OCI-LY3 (cell line): ENCODE data around the gene SLC35F3.
A peak's percentile ranks its signal among the peaks of the same experiment; 100 is the strongest.

Source experiments
- H2AFZ ChIP-seq: fragments of 200-600, 300-600 bp; shearing (Covaris generic); 2 replicates; pipeline ENCODE4 v1.6.0; 2014; ENCODE audit warnings: antibody characterized with exemption, low read depth, low read length
- H3K27ac ChIP-seq: fragments of 200-600, 300-600 bp; sonication (generic); 2 replicates; pipeline ENCODE4 v1.5.1; 2014; ENCODE audit warnings: mild to moderate bottlenecking, low read length, moderate library complexity, mixed read lengths
- H3K27me3 ChIP-seq: fragments of 200-600, 300-600 bp; sonication (generic); 2 replicates; pipeline ENCODE4 v1.6.1; 2014; ENCODE audit warnings: low read depth, low read length, mixed read lengths
- H3K36me3 ChIP-seq: fragments of 200-600, 300-600 bp; sonication (generic); replicated peaks from 2 replicates; pipeline ENCODE3; 2014; ENCODE audit warnings: low read depth, low read length, mixed read lengths
- H3K4me1 ChIP-seq: fragments of 300-600, 200-600 bp; sonication (generic); 2 replicates; pipeline ENCODE4 v1.6.1; 2014; ENCODE audit warnings: low read length, mixed read lengths
- H3K4me2 ChIP-seq: fragments of 200-600, 300-600 bp; sonication (generic); 2 replicates; pipeline ENCODE4 v1.6.1; 2014; ENCODE audit warnings: low read length, mixed read lengths
- H3K4me3 ChIP-seq: fragments of 300-600, 200-600 bp; sonication (generic); 2 replicates; pipeline ENCODE4 v1.5.1; 2014; ENCODE audit warnings: antibody characterized with exemption, mild to moderate bottlenecking, low read length, moderate library complexity
- H3K79me2 ChIP-seq: fragments of 300-600, 200-600 bp; shearing (Covaris generic); 2 replicates; pipeline ENCODE4 v1.6.1; 2014; ENCODE audit warnings: mild to moderate bottlenecking, low read length, mixed read lengths
- H3K9ac ChIP-seq: fragments of 300-600, 200-600 bp; shearing (Covaris generic); 2 replicates; pipeline ENCODE4 v1.6.0; 2014; ENCODE audit warnings: mild to moderate bottlenecking, low read length, moderate library complexity
- H3K9me3 ChIP-seq: fragments of 200-600, 300-600 bp; shearing (Covaris generic); 2 replicates; pipeline ENCODE4 v1.6.1; 2014; ENCODE audit warnings: low read length, mixed read lengths; ENCODE audit not compliant: insufficient read depth
- H4K20me1 ChIP-seq: fragments of 200-600, 300-600 bp; sonication (generic); 2 replicates; pipeline ENCODE4 v1.6.1; 2016; ENCODE audit warnings: low read length, mixed read lengths; ENCODE audit not compliant: insufficient read depth
- EZH2phosphoT487 ChIP-seq: fragments of 200-600 bp; shearing (Covaris generic); IDR thresholded peaks from 2 replicates; pipeline ENCODE4 v1.6.1; 2018; ENCODE audit warnings: antibody characterized with exemption, mixed run types, low read depth
- TF ChIP-seq, protein P1 (sequence below): fragments of 200-600, 300-600 bp; sonication (generic); IDR thresholded peaks from 2 replicates; pipeline ENCODE4 v1.5.1; 2014; ENCODE audit warnings: antibody characterized with exemption, low read length, low read depth

The SLC35F3 gene

DNA sequence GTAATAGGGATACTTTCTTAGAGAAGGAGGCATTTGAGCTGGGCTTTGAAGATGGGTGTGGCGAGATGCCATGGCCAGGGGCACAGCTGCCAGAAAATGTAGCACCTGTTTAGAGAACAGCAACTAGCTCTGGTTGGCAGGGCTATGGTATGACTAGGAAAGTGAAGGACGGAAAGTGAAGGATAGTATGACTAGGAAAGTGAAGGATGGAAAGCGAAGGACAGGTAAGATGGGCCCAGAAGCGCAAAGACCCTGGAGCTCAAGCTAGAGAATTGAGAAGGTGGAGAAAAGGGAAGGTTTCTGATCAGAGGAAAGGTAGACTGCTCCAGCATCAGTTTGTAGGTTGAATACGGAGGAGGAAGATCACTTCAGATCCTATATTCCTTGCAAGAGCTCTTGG, 205.4 kb downstream of the SLC35F3 start:
- no peaks in the 10 kb centered on the region for H3K79me2 ChIP-seq
- no peaks in the 10 kb centered on the region for H4K20me1 ChIP-seq
- no peak overlapping the region for H3K4me2 ChIP-seq
- H3K27me3 ChIP-seq = peaks cover 31% of the 10 kb centered on the region
- no peak overlapping the region for H3K9ac ChIP-seq
- H3K36me3 ChIP-seq = no peaks in the 10 kb centered on the region
- H2AFZ ChIP-seq = no peak overlapping the region
- peaks cover 2% of the 10 kb centered on the region for H3K4me1 ChIP-seq
- no peak overlapping the region for H3K4me3 ChIP-seq
- H3K9me3 ChIP-seq = no peaks in the 10 kb centered on the region
- no peak overlapping the region for H3K27ac ChIP-seq
- TF ChIP-seq, protein P1, sequence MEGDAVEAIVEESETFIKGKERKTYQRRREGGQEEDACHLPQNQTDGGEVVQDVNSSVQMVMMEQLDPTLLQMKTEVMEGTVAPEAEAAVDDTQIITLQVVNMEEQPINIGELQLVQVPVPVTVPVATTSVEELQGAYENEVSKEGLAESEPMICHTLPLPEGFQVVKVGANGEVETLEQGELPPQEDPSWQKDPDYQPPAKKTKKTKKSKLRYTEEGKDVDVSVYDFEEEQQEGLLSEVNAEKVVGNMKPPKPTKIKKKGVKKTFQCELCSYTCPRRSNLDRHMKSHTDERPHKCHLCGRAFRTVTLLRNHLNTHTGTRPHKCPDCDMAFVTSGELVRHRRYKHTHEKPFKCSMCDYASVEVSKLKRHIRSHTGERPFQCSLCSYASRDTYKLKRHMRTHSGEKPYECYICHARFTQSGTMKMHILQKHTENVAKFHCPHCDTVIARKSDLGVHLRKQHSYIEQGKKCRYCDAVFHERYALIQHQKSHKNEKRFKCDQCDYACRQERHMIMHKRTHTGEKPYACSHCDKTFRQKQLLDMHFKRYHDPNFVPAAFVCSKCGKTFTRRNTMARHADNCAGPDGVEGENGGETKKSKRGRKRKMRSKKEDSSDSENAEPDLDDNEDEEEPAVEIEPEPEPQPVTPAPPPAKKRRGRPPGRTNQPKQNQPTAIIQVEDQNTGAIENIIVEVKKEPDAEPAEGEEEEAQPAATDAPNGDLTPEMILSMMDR = no peak
- TF ChIP-seq EZH2phosphoT487 = no peak

DNA sequence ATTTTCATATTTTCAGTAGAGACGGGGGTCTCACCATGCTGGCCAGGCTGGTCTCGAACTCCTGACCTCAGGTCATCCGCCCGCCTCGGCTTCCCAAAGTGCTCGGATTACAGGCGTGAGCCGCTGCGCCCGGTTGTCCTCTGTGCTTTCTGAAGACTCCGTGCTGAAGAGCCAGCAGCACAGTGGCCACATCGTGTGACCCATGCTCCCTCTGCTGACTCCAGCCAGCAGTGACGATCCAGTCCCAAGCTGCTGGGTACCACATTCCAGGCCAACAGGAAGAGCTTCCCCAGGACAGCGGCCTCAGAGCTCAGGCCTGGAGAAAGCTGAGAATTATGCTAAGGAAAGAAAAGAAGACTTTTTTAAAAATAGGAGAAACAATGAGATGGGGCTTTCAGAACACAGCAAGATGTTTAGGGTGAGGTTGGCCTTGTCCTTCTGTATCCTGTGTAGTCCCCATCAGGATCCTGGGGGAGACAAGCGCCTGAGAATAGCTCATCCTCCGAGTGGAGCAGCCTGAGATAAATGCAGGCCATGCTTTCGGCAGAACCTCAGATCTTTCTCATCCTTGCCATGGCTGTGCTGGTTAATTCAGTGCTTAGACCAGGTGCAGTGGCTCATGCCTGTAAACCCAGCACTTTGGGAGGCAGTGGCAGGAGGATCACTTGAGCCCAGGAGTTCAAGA, 207.1 kb downstream of the SLC35F3 start:
- Histone ChIP-seq H3K9ac (no peak overlapping the region), H3K36me3 (no peaks in the 10 kb centered on the region), H3K4me3 (no peak overlapping the region), H3K79me2 (no peaks in the 10 kb centered on the region), H3K27me3 (peaks cover 41% of the 10 kb centered on the region), H3K27ac (no peak overlapping the region), H4K20me1 (no peaks in the 10 kb centered on the region), H2AFZ (no peak overlapping the region), H3K4me1 (peaks cover 13% of the 10 kb centered on the region), H3K4me2 (no peak overlapping the region), H3K9me3 (no peaks in the 10 kb centered on the region)
- TF ChIP-seq EZH2phosphoT487 = no peak
- TF ChIP-seq, protein P1 = peak; percentile 21; the same call in 1 of the 2 replicates

- H3K27ac ChIP-seq = no peak overlapping the region
- no peaks in the 10 kb centered on the region for H3K36me3 ChIP-seq
- H3K4me3 ChIP-seq = peak overlapping the region; percentile 77
- peak overlapping the region; percentile 96 for H3K4me2 ChIP-seq
- no peaks in the 10 kb centered on the region for H3K79me2 ChIP-seq
- peaks cover 40% of the 10 kb centered on the region for H3K27me3 ChIP-seq
- peaks cover 13% of the 10 kb centered on the region for H3K4me1 ChIP-seq
- no peak for TF ChIP-seq EZH2phosphoT487
- TF ChIP-seq, protein P1 = peak; percentile 93
- peak overlapping the region; percentile 24 for H3K9ac ChIP-seq
- H2AFZ ChIP-seq = peak overlapping the region; percentile 99
- no peaks in the 10 kb centered on the region for H4K20me1 ChIP-seq
- H3K9me3 ChIP-seq = no peaks in the 10 kb centered on the region
These were observed 210.3 kb downstream of the SLC35F3 start for GRCh38 chr1:234114648-234115307.

GRCh38 chr1:234118911-234119310, 214.4 kb downstream of the SLC35F3 start:
- Histone ChIP-seq H3K79me2 (no peaks in the 10 kb centered on the region), H3K9ac (no peak overlapping the region), H3K4me2 (no peak overlapping the region), H3K36me3 (no peaks in the 10 kb centered on the region), H2AFZ (no peak overlapping the region), H3K9me3 (no peaks in the 10 kb centered on the region), H3K27ac (no peak overlapping the region), H4K20me1 (no peaks in the 10 kb centered on the region), H3K27me3 (peaks cover 25% of the 10 kb centered on the region), H3K4me1 (peaks cover 13% of the 10 kb centered on the region), H3K4me3 (no peak overlapping the region)
- TF ChIP-seq EZH2phosphoT487 = no peak
- TF ChIP-seq, protein P1 = no peak
